Adrenal gland (tissue), 12 donors: ENCODE measurements around the gene WWTR1. TPM values are rescaled to one million over a fixed set of nuclear protein-coding genes. Genes with fewer than 3 reads are reported as not detected.

Experiments used
- DNase-seq, 7 donors: peaks; one replicate each; pipeline ENCODE4 v3.0.0-alpha.2; 2019 to 2020
- H3K27ac ChIP-seq, 5 donors: fragments of 200-600 bp; sonication (generic) in 4 of 5; 1 replicate in 3 of 5; 2 replicates in 2 of 5; pipeline versions ENCODE4 v1.5.1 to v1.8.0; 2016 to 2020; ENCODE audit warnings: mild to moderate bottlenecking in 1 of 5
- H3K27me3 ChIP-seq: fragments of 200-600 bp; 2 replicates; pipeline ENCODE4 v1.8.0; 2021
- H3K36me3 ChIP-seq, 2 donors: fragments of 200-600 bp; replicated peaks in 1 of 2; 1 replicate in 1 of 2; 2 replicates in 1 of 2; pipeline versions ENCODE4 v1.5.1 to v1.8.0; 2018 to 2022
- H3K4me1 ChIP-seq, 2 donors: fragments of 200-600 bp; replicated peaks in 1 of 2; 1 replicate in 1 of 2; 2 replicates in 1 of 2; pipeline versions ENCODE4 v1.5.1 to v1.8.0; 2018 to 2021
- H3K4me3 ChIP-seq, 4 donors: fragments of 200-600 bp; sonication (generic) in 3 of 4; one replicate each; pipeline ENCODE4 v1.5.1; 2016 to 2018
- H3K9me3 ChIP-seq, 3 donors: fragments of 200-600 bp; sonication (generic) in 1 of 3; replicated peaks in 1 of 3; 1 replicate in 2 of 3; 2 replicates in 1 of 3; pipeline versions ENCODE4 v1.5.1 to v1.8.0; 2016 to 2021
- POLR2A ChIP-seq, 2 donors: fragments of 450-650 bp; IDR thresholded peaks; one replicate each; pipeline ENCODE4 v1.6.1; 2017; ENCODE audit warnings: antibody characterized with exemption in 2 of 2, mild to moderate bottlenecking in 2 of 2, moderate library complexity in 1 of 2
- WGBS, 4 donors: extraction: QIAGEN DNeasy Blood & Tissue Kit in 2 of 4; methylation state at CpG; one replicate each; pipeline versions ENCODE4 v1.1.5 to v1.1.7; 2013 to 2017; 5-methylcytosine and 5-hydroxymethylcytosine counted together
- intact Hi-C, 2 donors: fragments of 100-400 bp; cut with DNase I; formaldehyde crosslinking; loops; one replicate each; pipeline versions ENCODE4 v1.14.1 to v1.15.0; 2022 to 2023
- polyA plus RNA-seq, 3 donors: library from polyadenylated mRNA; stranded (reverse); fragments of 200-250 nt in 2 of 3; fragments of 350-450 nt in 1 of 3; fragmentation: Illumina TruSeq in 1 of 3; extraction: RNeasy Lipid Tissue Mini Kit (QIAGEN cat#74804) in 1 of 3; gene quantifications; one replicate each; pipeline ENCODE4 v1.2.3, GENCODE V29; 2013 to 2014
- total RNA-seq, 9 donors: library from RNA; depleted of rRNA in 4 of 9; stranded (reverse); fragments of >200 nt in 4 of 9; fragments of 120-200 nt in 1 of 9; fragmentation: NEBNext Ultra II Directional in 1 of 9; extraction: Animal tissue kit (Norgen Biotek cat#: 25700) in 1 of 9; gene quantifications; one replicate each; pipeline versions ENCODE4 v1.1.0 to v1.2.4, GENCODE V29; 2013 to 2023
- TF ChIP-seq, protein P1 (sequence below), 6 experiments: fragments of 450-650 bp in 4 of 6; fragments of 200-600 bp in 2 of 6; sonication (generic) in 1 of 6; IDR thresholded peaks; 1 replicate in 5 of 6; 2 replicates in 1 of 6; pipeline versions ENCODE4 v1.5.1 to v1.8.0; 2016 to 2021; ENCODE audit warnings: antibody characterized with exemption in 6 of 6, mild to moderate bottlenecking in 2 of 6, moderate library complexity in 1 of 6
- donor health status: healthy with polysubstance abuse.
- donor health status: Bipolar disorder and iron deficiency.
- donor health status: DM: yes; HTN: yes; CAD: no.
- donor health status: DM: no; HTN: no; CAD: no.
- donor health status: DM: no; HTN: no; CAD: no.
- donor health status: DM: yes; HTN: yes; CAD: no.

The WWTR1 gene
- total and polyA plus RNA-seq, 12 donors = 11.9 to 56.2 (median 35.6) TPM

DNA sequence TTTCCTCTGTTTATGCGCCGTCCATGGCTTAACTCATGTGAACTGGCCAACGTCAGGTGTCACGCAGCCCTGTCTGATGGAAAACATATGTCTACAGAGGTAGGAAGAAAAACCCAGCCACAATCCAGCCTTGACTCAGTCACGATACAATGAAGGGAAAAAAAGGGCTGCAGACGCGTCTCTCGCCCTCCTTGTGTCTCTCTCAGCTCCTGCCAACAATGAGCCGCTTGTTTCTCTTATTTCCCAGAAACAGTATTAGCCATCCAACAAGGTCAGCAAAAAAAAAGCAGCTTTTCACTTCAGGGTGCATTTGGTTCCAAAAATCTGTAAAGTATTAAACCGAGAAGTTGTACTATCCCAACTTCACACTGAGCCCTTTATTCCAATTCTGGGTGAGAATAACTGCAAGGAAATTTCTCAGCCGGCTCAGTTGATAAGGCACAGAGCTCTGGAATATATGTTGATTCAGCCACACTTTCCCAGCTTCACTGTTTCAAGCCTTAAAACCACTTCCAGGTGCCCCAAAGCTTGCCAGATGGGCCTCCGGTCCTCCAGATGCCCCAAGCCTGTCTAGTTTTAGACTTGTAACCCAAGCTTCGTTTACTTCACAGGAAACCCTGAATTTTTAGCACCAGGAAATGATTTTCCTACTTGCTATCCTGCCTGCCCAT is 103.9 kb downstream of the WWTR1 start:
- TF ChIP-seq, protein P1, sequence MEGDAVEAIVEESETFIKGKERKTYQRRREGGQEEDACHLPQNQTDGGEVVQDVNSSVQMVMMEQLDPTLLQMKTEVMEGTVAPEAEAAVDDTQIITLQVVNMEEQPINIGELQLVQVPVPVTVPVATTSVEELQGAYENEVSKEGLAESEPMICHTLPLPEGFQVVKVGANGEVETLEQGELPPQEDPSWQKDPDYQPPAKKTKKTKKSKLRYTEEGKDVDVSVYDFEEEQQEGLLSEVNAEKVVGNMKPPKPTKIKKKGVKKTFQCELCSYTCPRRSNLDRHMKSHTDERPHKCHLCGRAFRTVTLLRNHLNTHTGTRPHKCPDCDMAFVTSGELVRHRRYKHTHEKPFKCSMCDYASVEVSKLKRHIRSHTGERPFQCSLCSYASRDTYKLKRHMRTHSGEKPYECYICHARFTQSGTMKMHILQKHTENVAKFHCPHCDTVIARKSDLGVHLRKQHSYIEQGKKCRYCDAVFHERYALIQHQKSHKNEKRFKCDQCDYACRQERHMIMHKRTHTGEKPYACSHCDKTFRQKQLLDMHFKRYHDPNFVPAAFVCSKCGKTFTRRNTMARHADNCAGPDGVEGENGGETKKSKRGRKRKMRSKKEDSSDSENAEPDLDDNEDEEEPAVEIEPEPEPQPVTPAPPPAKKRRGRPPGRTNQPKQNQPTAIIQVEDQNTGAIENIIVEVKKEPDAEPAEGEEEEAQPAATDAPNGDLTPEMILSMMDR (IDR thresholded peaks at IDR 0.05) = no peak
- TF ChIP-seq POLR2A (IDR thresholded peaks at IDR 0.05) = no peak
- WGBS, 4 donors = 38 to 58% (median 43%) methylated on average over 13 of the region's 13 CpGs
- Histone ChIP-seq H3K9me3 (no peaks in the 10 kb centered on the region), H3K4me3 (peak overlapping the region in 1 of 4 donors; percentile 15), H3K36me3 (no peaks in the 10 kb centered on the region), H3K27me3 (no peaks in the 10 kb centered on the region), H3K4me1 (peaks cover 23 to 41% of the 10 kb centered on the region in 2 donors), H3K27ac (peak overlapping the region; percentile 37 to 83 (median 54))
- intact Hi-C loops = no loop called here
- peak in 4 of 7 donors; percentile 53 to 74 (median 65) for DNase-seq

DNA sequence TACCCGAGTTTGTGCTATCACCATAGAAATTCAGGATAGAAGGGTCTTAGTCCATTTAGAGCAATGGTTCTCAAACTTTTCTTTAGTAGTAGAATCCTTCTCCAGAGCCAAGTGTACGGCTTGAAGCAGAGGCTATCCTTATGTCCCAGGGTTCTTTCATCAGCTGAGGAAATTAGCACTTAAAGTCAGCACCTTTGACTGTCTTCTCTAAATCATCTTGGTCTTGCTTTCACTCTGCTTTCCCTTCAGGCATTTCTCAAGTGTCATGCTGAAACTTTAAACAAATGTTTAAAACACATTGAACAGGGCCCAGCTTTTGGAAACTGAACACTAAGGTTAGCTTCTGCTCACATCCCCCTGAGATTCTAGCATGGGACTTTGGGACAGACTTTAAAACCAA is 105.1 kb downstream of the WWTR1 start:
- 73 to 90% (median 83%) methylated on average over 2 of the region's 2 CpGs for WGBS, 4 donors
- Histone ChIP-seq H3K4me3 (no peak overlapping the region), H3K27ac (peak overlapping the region in 1 of 5 donors; percentile 83), H3K4me1 (peaks cover 20 to 42% of the 10 kb centered on the region in 2 donors), H3K27me3 (no peaks in the 10 kb centered on the region), H3K9me3 (no peaks in the 10 kb centered on the region), H3K36me3 (no peaks in the 10 kb centered on the region)
- no peak for DNase-seq
- TF ChIP-seq, protein P1 (IDR thresholded peaks at IDR 0.05) = no peak
- no peak for TF ChIP-seq POLR2A (IDR thresholded peaks at IDR 0.05)
- intact Hi-C loops = no loop called here

DNA sequence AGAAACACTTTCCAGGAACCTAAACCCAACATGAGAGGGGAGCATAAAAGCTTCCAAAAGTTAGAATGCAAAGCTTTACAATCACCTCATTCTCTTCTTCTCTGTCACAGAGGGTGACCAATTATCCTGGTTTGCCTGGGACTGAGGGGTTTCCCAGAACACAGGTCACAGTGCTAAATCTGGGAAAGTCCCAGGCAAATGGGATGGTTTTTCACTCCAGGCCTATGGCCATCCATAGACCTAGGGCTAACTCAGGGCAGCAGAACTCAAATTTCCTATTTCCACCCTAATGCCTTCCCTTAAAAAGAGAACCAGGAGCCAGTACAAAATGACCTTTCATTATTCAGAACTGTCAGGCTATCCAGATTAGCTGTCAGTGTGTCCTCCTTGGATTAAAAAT is 106.3 kb downstream of the WWTR1 start:
- Histone ChIP-seq H3K9me3 (no peaks in the 10 kb centered on the region), H3K27me3 (no peaks in the 10 kb centered on the region), H3K36me3 (no peaks in the 10 kb centered on the region), H3K4me3 (no peak overlapping the region), H3K27ac (no peak overlapping the region), H3K4me1 (peaks cover 27 to 54% of the 10 kb centered on the region in 2 donors)
- intact Hi-C loops = no loop called here
- TF ChIP-seq, protein P1 (IDR thresholded peaks at IDR 0.05) = no peak
- TF ChIP-seq POLR2A (IDR thresholded peaks at IDR 0.05) = no peak
- DNase-seq = no peak

DNA sequence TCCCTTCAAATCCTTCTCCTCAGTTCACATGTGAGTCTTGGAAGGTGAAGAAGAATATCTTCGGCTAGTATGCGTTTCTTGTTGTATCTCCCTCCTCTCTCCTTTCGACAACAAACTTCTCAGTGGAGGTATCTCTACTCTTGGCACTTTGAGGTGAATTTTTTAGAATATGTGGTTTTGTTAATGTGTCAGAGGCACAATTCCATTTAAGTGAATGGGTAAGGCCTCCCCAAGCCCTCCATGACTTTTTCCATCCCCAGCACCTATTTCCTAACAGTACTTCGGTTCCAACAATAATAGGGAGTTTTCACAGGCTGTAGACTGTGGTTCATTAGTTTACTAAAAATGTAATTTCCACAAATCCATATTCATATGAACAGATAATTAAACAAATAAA is 109.2 kb downstream of the WWTR1 start:
- WGBS, 4 donors = 88 to 92% (median 91%) methylated on average over 4 of the region's 4 CpGs

More for the DNA sequence above, 109.2 kb downstream of the WWTR1 start:
- Histone ChIP-seq H3K4me3 (no peak overlapping the region), H3K27me3 (no peaks in the 10 kb centered on the region), H3K9me3 (no peaks in the 10 kb centered on the region), H3K27ac (peak overlapping the region; percentile 65 to 87 (median 79)), H3K36me3 (no peaks in the 10 kb centered on the region), H3K4me1 (peaks cover 11 to 28% of the 10 kb centered on the region in 2 donors)
- intact Hi-C loops = no loop called here
- DNase-seq = no peak
- no peak for TF ChIP-seq POLR2A (IDR thresholded peaks at IDR 0.05)
- TF ChIP-seq, protein P1 (IDR thresholded peaks at IDR 0.05) = no peak
